Hepatocyte (in vitro differentiated cells): ENCODE measurements around the gene ATXN10. TPM values are rescaled to one million over a fixed set of nuclear protein-coding genes. Genes with fewer than 3 reads are reported as not detected.

Experiments used
- DNase-seq: peaks from one replicate; pipeline ENCODE4 v3.0.0-alpha.2; 2016; ENCODE audit warnings: low spot score
- H2AFZ ChIP-seq: fragments of 200-600 bp; sonication (generic); 2 replicates; pipeline ENCODE4 v1.6.0; 2016; ENCODE audit warnings: antibody characterized with exemption, mild to moderate bottlenecking
- H3K27ac ChIP-seq: fragments of 200-600 bp; sonication (generic); 2 replicates; pipeline ENCODE4 v1.5.1; 2016; ENCODE audit warnings: mild to moderate bottlenecking
- H3K27me3 ChIP-seq: fragments of 200-600 bp; sonication (generic); 2 replicates; pipeline ENCODE4 v1.6.1; 2016
- H3K36me3 ChIP-seq: fragments of 200-600 bp; sonication (generic); replicated peaks from 2 replicates; pipeline ENCODE4 v1.5.1; 2016; ENCODE audit warnings: low read depth; ENCODE audit not compliant: insufficient read depth
- H3K4me1 ChIP-seq: fragments of 200-600 bp; sonication (generic); 2 replicates; pipeline ENCODE4 v1.5.1; 2016; ENCODE audit warnings: mild to moderate bottlenecking, moderate library complexity; ENCODE audit not compliant: insufficient read depth
- H3K4me2 ChIP-seq: fragments of 200-600 bp; sonication (generic); 2 replicates; pipeline ENCODE4 v1.6.0; 2016
- H3K4me3 ChIP-seq: fragments of 200-600 bp; sonication (generic); 2 replicates; pipeline ENCODE4 v1.5.1; 2016; ENCODE audit warnings: mild to moderate bottlenecking
- H3K79me2 ChIP-seq: fragments of 200-600 bp; sonication (generic); 2 replicates; pipeline ENCODE4 v1.6.0; 2017; ENCODE audit warnings: mild to moderate bottlenecking
- H3K9me2 ChIP-seq: fragments of 200-600 bp; sonication (generic); replicated peaks from 2 replicates; pipeline ENCODE4 v1.6.0; 2017; ENCODE audit warnings: mild to moderate bottlenecking; ENCODE audit not compliant: insufficient read depth
- H3K9me3 ChIP-seq: fragments of 200-600 bp; sonication (generic); 2 replicates; pipeline ENCODE4 v1.5.1; 2016; ENCODE audit warnings: low read depth, mild to moderate bottlenecking
- H4K20me1 ChIP-seq: fragments of 200-600 bp; sonication (generic); 2 replicates; pipeline ENCODE4 v1.6.0; 2016; ENCODE audit warnings: mild to moderate bottlenecking; ENCODE audit not compliant: insufficient read depth, poor library complexity, severe bottlenecking
- EZH2 ChIP-seq: fragments of 200-600 bp; sonication (generic); IDR thresholded peaks from 2 replicates; pipeline ENCODE4 v1.6.1; 2016; ENCODE audit warnings: antibody characterized with exemption, mild to moderate bottlenecking, borderline replicate concordance
- EZH2phosphoT487 ChIP-seq: fragments of 200-600 bp; sonication (generic); IDR thresholded peaks from one replicate; pipeline ENCODE4 v1.6.1; 2018; ENCODE audit warnings: antibody characterized with exemption, mild to moderate bottlenecking, low read depth, moderate library complexity; ENCODE audit not compliant: unreplicated experiment, severe bottlenecking
- WGBS: methylation state at CpG from one replicate; pipeline ENCODE4 v1.1.6; 2016; ENCODE audit warnings: low lambda C conversion rate; ENCODE audit errors: missing lambda C conversion rate; 5-methylcytosine and 5-hydroxymethylcytosine counted together
- polyA plus RNA-seq: library from polyadenylated mRNA; unstranded; fragments of >200 nt; fragmentation: Nextera tagmentation; extraction: Ambion mirVana; gene quantifications from 2 replicates; pipeline ENCODE4 v1.2.1, GENCODE V29; 2016
- total RNA-seq: library from RNA; depleted of rRNA; stranded (reverse); fragments of >200 nt; gene quantifications from 2 replicates; pipeline ENCODE4 v1.2.3, GENCODE V29; 2014
- TF ChIP-seq, protein P1 (sequence below): fragments of 200-600 bp; sonication (generic); IDR thresholded peaks from 2 replicates; pipeline ENCODE4 v1.5.1; 2016; ENCODE audit warnings: antibody characterized with exemption, mild to moderate bottlenecking; ENCODE audit not compliant: poor library complexity

Gene ATXN10
- total and polyA plus RNA-seq, 2 experiments from 2014 or later, result 141 to 186 TPM

DNA sequence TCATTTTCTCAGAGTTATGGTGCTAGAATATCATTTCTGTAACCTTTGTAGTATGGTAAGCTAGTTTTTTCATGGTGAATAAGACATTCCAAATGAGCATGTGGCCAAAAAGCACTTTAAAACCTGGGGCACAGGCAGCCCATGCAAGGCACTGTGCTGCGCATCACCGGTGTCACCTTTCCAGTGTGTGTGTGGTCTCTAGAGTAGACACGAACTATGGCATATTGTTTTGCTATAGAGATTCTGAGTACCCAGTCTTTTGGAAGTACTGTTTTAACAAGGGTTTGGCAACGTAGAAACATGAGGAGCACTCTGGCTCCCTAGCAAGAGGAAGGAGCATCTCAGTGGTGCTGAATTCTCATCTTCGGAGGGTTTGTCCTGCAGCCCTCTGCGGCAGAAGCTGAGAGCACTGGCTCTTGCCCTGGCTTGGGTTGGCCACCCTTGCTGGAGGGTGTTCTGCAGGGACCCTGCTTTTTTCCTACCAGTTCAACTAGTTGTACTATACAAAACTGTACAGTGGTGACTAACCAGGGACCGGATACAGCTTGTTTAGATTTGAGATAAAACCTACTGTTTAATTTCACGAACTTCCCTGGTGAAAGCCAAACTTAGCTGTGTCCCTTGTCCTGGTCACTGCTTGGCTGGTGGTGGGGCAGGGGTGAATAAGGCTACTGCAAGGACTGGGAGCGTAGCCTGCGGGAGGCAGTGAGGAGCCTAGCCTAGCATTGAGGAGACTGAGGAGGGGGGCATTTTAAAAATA lies 135.7 kb downstream of the ATXN10 start:
- Histone ChIP-seq H3K79me2 (peaks cover 7% of the 10 kb centered on the region), H3K4me3 (no peak overlapping the region), H3K9me2 (no peaks in the 10 kb centered on the region), H3K36me3 (no peaks in the 10 kb centered on the region), H4K20me1 (no peaks in the 10 kb centered on the region), H3K27me3 (no peaks in the 10 kb centered on the region), H3K4me2 (no peak overlapping the region), H2AFZ (no peak overlapping the region), H3K9me3 (no peaks in the 10 kb centered on the region), H3K27ac (no peak overlapping the region), H3K4me1 (peaks cover 3% of the 10 kb centered on the region)
- TF ChIP-seq, protein P1, sequence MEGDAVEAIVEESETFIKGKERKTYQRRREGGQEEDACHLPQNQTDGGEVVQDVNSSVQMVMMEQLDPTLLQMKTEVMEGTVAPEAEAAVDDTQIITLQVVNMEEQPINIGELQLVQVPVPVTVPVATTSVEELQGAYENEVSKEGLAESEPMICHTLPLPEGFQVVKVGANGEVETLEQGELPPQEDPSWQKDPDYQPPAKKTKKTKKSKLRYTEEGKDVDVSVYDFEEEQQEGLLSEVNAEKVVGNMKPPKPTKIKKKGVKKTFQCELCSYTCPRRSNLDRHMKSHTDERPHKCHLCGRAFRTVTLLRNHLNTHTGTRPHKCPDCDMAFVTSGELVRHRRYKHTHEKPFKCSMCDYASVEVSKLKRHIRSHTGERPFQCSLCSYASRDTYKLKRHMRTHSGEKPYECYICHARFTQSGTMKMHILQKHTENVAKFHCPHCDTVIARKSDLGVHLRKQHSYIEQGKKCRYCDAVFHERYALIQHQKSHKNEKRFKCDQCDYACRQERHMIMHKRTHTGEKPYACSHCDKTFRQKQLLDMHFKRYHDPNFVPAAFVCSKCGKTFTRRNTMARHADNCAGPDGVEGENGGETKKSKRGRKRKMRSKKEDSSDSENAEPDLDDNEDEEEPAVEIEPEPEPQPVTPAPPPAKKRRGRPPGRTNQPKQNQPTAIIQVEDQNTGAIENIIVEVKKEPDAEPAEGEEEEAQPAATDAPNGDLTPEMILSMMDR, result no peak
- TF ChIP-seq EZH2phosphoT487 (no peak), EZH2 (no peak)
- WGBS, result 88% methylated on average over 10 of the region's 10 CpGs
- no peak for DNase-seq

- no peaks in the 10 kb centered on the region for H3K4me1 ChIP-seq
- H3K9me3 ChIP-seq, result no peaks in the 10 kb centered on the region
- no peaks in the 10 kb centered on the region for H3K9me2 ChIP-seq
- no peak overlapping the region for H3K4me3 ChIP-seq
- no peak for TF ChIP-seq EZH2
- no peak for TF ChIP-seq EZH2phosphoT487
- TF ChIP-seq, protein P1, result no peak
- no peak overlapping the region for H3K4me2 ChIP-seq
- DNase-seq, result no peak
- 94% methylated on average over 6 of the region's 6 CpGs for WGBS
- no peaks in the 10 kb centered on the region for H3K79me2 ChIP-seq
- no peaks in the 10 kb centered on the region for H3K36me3 ChIP-seq
- H3K27me3 ChIP-seq, result no peaks in the 10 kb centered on the region
- H4K20me1 ChIP-seq, result no peaks in the 10 kb centered on the region
- H3K27ac ChIP-seq, result no peak overlapping the region
- no peak overlapping the region for H2AFZ ChIP-seq
Observed at GRCh38 chr22:45812910-45813309, 141.3 kb downstream of the ATXN10 start.

DNA sequence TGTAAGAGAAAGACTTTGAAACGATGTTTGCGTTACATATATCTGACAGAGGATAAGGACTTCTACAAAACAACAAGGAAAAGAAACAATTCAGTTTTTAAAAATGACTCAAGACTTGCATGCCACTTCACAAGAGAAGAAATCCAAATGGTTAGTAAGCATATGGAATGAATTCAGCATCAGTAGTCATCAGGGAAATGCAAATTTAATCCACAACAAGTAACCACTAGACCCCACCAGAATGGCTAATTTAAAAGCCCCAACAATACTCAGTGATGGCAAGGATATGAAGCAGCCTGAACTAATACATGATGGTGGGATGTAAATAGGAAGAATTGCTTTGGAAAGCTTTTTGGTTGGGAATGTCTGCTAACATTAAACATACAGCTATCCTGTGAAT lies 142.6 kb downstream of the ATXN10 start:
- Histone ChIP-seq H3K4me2 (no peak overlapping the region), H3K9me3 (no peaks in the 10 kb centered on the region), H3K36me3 (no peaks in the 10 kb centered on the region), H4K20me1 (no peaks in the 10 kb centered on the region), H3K9me2 (no peaks in the 10 kb centered on the region), H2AFZ (no peak overlapping the region), H3K27ac (no peak overlapping the region), H3K27me3 (no peaks in the 10 kb centered on the region), H3K79me2 (no peaks in the 10 kb centered on the region), H3K4me3 (no peak overlapping the region), H3K4me1 (no peaks in the 10 kb centered on the region)
- TF ChIP-seq EZH2, result no peak
- no peak for TF ChIP-seq EZH2phosphoT487
- TF ChIP-seq, protein P1, result no peak
- WGBS, result 98% methylated on average over 2 of the region's 2 CpGs
- DNase-seq, result no peak
